GM12878 (cell line): ENCODE data around the gene ZNF311. TPM values are rescaled to one million over a fixed set of nuclear protein-coding genes. Genes with fewer than 3 reads are reported as not detected.

ENCODE experiments used
- ATAC-seq: fragments of 200-7000 bp; cut with Tn5 transposase; 3 replicates; pipeline ENCODE4 v1.9.1; 2020; ENCODE audit warnings: mild to moderate bottlenecking, moderate library complexity
- BruUV-seq: library from RNA; stranded (reverse); fragments of 400-500 nt; replicated peaks from 2 replicates; lab custom pipeline; 2021; lab: Mats Ljungman, UMichigan
- CTCF ChIA-PET: fragments of 300-600 bp; sonication (Branson Sonifier 250); formaldehyde crosslinking; extraction: SDS; loops from one replicate; lab custom pipeline; 2021; ENCODE audit warnings: inconsistent platforms; lab: Yijun Ruan, JAX
- POLR2A ChIA-PET: fragments of 350-600 bp; formaldehyde crosslinking; extraction: SDS; loops from one replicate; lab custom pipeline; 2021; ENCODE audit warnings: inconsistent platforms; lab: Charles Lee
- RAD21 ChIA-PET: fragments of 300-600 bp; sonication (Branson Sonifier 250); formaldehyde crosslinking; loops from one replicate; lab custom pipeline; 2023; ENCODE audit warnings: antibody characterized with exemption; ENCODE audit not compliant: unreplicated experiment; lab: Charles Lee
- SMC1A ChIA-PET: fragments of 300-600 bp; sonication (Branson Sonifier 250); formaldehyde crosslinking; loops from one replicate; lab custom pipeline; 2023; ENCODE audit not compliant: unreplicated experiment, uncharacterized antibody; lab: Charles Lee
- DNase-seq: peaks from one replicate; pipeline ENCODE4 v3.0.0-alpha.2; 2011; ENCODE audit warnings: low read depth, low spot score
- FAIRE-seq: peaks from 3 replicates; lab custom pipeline; 2011; peaks lifted over from hg19 to GRCh38; lab: Jason Lieb, UNC
- H2AFZ ChIP-seq: 2 replicates; pipeline ENCODE4 v1.6.0; 2011; ENCODE audit warnings: low read depth, low read length, control low read depth; ENCODE audit not compliant: control insufficient read depth
- H3K27ac ChIP-seq: 2 replicates; pipeline ENCODE4 v1.5.1; 2011; ENCODE audit warnings: control low read depth; ENCODE audit not compliant: control insufficient read depth, insufficient read depth
- H3K27me3 ChIP-seq, 2 experiments: replicated peaks in 1 of 2; 2 replicates each; pipeline versions ENCODE4 v1.6.0 to v1.6.1; 2011; ENCODE audit warnings: low read length in 1 of 2; ENCODE audit not compliant: control insufficient read depth in 2 of 2, insufficient read depth in 2 of 2
- H3K36me3 ChIP-seq, 2 experiments: 2 replicates each; pipeline ENCODE4 v1.5.1; 2011; ENCODE audit warnings: low read length in 1 of 2; ENCODE audit not compliant: control insufficient read depth in 2 of 2, insufficient read depth in 2 of 2
- H3K4me1 ChIP-seq: 2 replicates; pipeline ENCODE4 v1.6.1; 2011; ENCODE audit warnings: mild to moderate bottlenecking, low read length, moderate library complexity, mixed read lengths; ENCODE audit not compliant: control insufficient read depth, insufficient read depth
- H3K4me2 ChIP-seq: 2 replicates; pipeline ENCODE4 v1.6.0; 2011; ENCODE audit warnings: control low read depth; ENCODE audit not compliant: control insufficient read depth, insufficient read depth
- H3K4me3 ChIP-seq: fragments of 200-600 bp; sonication (generic); 2 replicates; pipeline ENCODE4 v1.5.1; 2016
- H3K79me2 ChIP-seq: 2 replicates; pipeline ENCODE4 v1.6.0; 2011; ENCODE audit warnings: low read length; ENCODE audit not compliant: control insufficient read depth, insufficient read depth
- H3K9ac ChIP-seq: 2 replicates; pipeline ENCODE4 v1.8.0; 2011; ENCODE audit warnings: low read length, control low read depth, mixed read lengths; ENCODE audit not compliant: control insufficient read depth, insufficient read depth
- H3K9me3 ChIP-seq: replicated peaks from 3 replicates; pipeline ENCODE4 v1.5.1; 2011; ENCODE audit warnings: mild to moderate bottlenecking, low read length; ENCODE audit not compliant: control insufficient read depth, insufficient read depth
- H4K20me1 ChIP-seq: 2 replicates; pipeline ENCODE4 v1.6.0; 2011; ENCODE audit not compliant: control insufficient read depth, insufficient read depth
- BCL11A ChIP-seq: IDR thresholded peaks from 2 replicates; pipeline ENCODE4 v1.6.1; 2011; ENCODE audit warnings: low read depth, low read length
- CEBPZ ChIP-seq: fragments of 150-350 bp; IDR thresholded peaks from 2 replicates; pipeline ENCODE4 v1.6.1; 2016; ENCODE audit warnings: low read depth, low read length
- CREM ChIP-seq: IDR thresholded peaks from 2 replicates; pipeline ENCODE4 v1.6.1; 2014; ENCODE audit warnings: antibody characterized with exemption, low read depth
- FOS ChIP-seq: IDR thresholded peaks from 3 replicates; pipeline ENCODE4 v1.6.1; 2011; ENCODE audit warnings: borderline replicate concordance; ENCODE audit not compliant: insufficient read length; ENCODE audit errors: extremely low read depth
- MYC ChIP-seq: IDR thresholded peaks from 2 replicates; pipeline ENCODE4 v1.6.1; 2011; ENCODE audit warnings: mild to moderate bottlenecking, low read length, moderate library complexity, inconsistent platforms; ENCODE audit not compliant: insufficient read depth, insufficient replicate concordance, insufficient read length, severe bottlenecking
- NFYA ChIP-seq: IDR thresholded peaks from 2 replicates; pipeline ENCODE4 v1.6.1; 2011; ENCODE audit warnings: low read depth, mild to moderate bottlenecking, low read length, improper control_type of control experiment, borderline replicate concordance
- NFYB ChIP-seq: IDR thresholded peaks from 2 replicates; pipeline ENCODE4 v1.6.1; 2011; ENCODE audit warnings: low read depth, mild to moderate bottlenecking, low read length, improper control_type of control experiment, moderate library complexity; ENCODE audit not compliant: insufficient read depth
- PBX3 ChIP-seq: IDR thresholded peaks from 2 replicates; pipeline ENCODE4 v1.6.1; 2011; ENCODE audit warnings: mild to moderate bottlenecking, low read depth, low read length, moderate library complexity; ENCODE audit not compliant: insufficient replicate concordance
- RELA ChIP-seq: fragments of 450-650 bp; IDR thresholded peaks from 2 replicates; pipeline ENCODE4 v1.8.0; 2014; ENCODE audit warnings: borderline replicate concordance; ENCODE audit not compliant: partially characterized antibody
- REST ChIP-seq: IDR thresholded peaks from 2 replicates; pipeline ENCODE4 v1.6.1; 2012; ENCODE audit warnings: mild to moderate bottlenecking, low read depth, low read length
- RUNX3 ChIP-seq: IDR thresholded peaks from 2 replicates; pipeline ENCODE4 v1.6.1; 2012; ENCODE audit warnings: low read length, inconsistent platforms
- SMAD1 ChIP-seq: fragments of 450-650 bp; IDR thresholded peaks from 2 replicates; pipeline ENCODE4 v1.6.1; 2018; ENCODE audit warnings: mild to moderate bottlenecking, low read depth; ENCODE audit not compliant: partially characterized antibody
- STAT1 ChIP-seq: fragments of 450-650 bp; conservative IDR thresholded peaks from 2 replicates; pipeline ENCODE4 v1.6.1; 2014; ENCODE audit warnings: antibody characterized with exemption, mild to moderate bottlenecking
- TCF7 ChIP-seq: IDR thresholded peaks from 2 replicates; pipeline ENCODE4 v1.6.1; 2014; ENCODE audit warnings: antibody characterized with exemption, borderline replicate concordance
- WGBS: methylation state at CpG from one replicate; pipeline ENCODE4 v1.1.6; 2016; ENCODE audit warnings: low lambda C conversion rate; ENCODE audit not compliant: insufficient replicate concordance, insufficient coverage; ENCODE audit errors: missing lambda C conversion rate; 5-methylcytosine and 5-hydroxymethylcytosine counted together
- in situ Hi-C: fragments of 300-500 bp; cut with MboI; formaldehyde crosslinking; loops from 9 replicates; pipeline ENCODE4 v1.14.3; 2018; ENCODE audit warnings: mixed read lengths
- intact Hi-C: fragments of 100-400 bp; cut with micrococcal nuclease; formaldehyde crosslinking; loops from one replicate; pipeline ENCODE4 v1.14.2; 2022; ENCODE audit not compliant: unreplicated experiment
- polyA plus RNA-seq, 11 experiments: library from polyadenylated mRNA; depleted of rRNA in 4 of 11; unstranded in 6 of 11; stranded (reverse) in 5 of 11; fragments of >200 nt; fragmentation: Nextera tagmentation in 4 of 11; fragmentation: Illumina TruSeq in 1 of 11; extraction: Ambion mirVana in 4 of 11; extraction: Trizol in 1 of 11; gene quantifications; 1 replicate in 1 of 11; 2 replicates in 10 of 11; pipeline versions ENCODE4 v1.2.1 to v1.2.3, GENCODE V29; 2011 to 2016; ENCODE audit warnings: inconsistent platforms in 2 of 11, missing spikeins in 2 of 11, low read depth in 1 of 11
- total RNA-seq, 4 experiments: library from RNA; depleted of rRNA in 3 of 4; stranded (reverse); fragments of >200 nt in 3 of 4; fragmentation: Illumina TruSeq in 1 of 4; extraction: Trizol in 1 of 4; gene quantifications; 2 replicates each; pipeline versions ENCODE4 v1.2.1 to v1.2.3, GENCODE V29; 2013 to 2021

The ZNF311 gene
- total and polyA plus RNA-seq, 10 of the 15 experiments (the other 5 are each of a cell fraction or from before 2014, with no cell fraction given): 0.07 TPM; not detected in 9

GRCh38 chr6:28965706-28966105 is 39.4 kb downstream of the ZNF311 start (continued):
- no peak for TF ChIP-seq FOS

GRCh38 chr6:28960846-28961500 is 44.1 kb downstream of the ZNF311 start:
- Histone ChIP-seq H2AFZ (no peak overlapping the region), H3K9ac (no peak overlapping the region), H3K27ac (no peak overlapping the region), H3K27me3 (no peaks in the 10 kb centered on the region), H3K4me3 (no peak overlapping the region), H3K36me3 (no peaks in the 10 kb centered on the region), H4K20me1 (no peaks in the 10 kb centered on the region), H3K9me3 (no peaks in the 10 kb centered on the region), H3K4me2 (no peak overlapping the region), H3K4me1 (no peaks in the 10 kb centered on the region), H3K79me2 (no peaks in the 10 kb centered on the region)
- intact Hi-C loops: no loop called here
- ChIA-PET POLR2A (no interaction called here), CTCF (no interaction called here), RAD21 (no interaction called here), SMC1A (no interaction called here)
- BruUV-seq: no TSS peak
- FAIRE-seq: no peak
- 13% methylated on average over 4 of the region's 4 CpGs for WGBS
- ATAC-seq: no peak
- in situ Hi-C loops: no loop called here
- DNase-seq: no peak
- TF ChIP-seq CEBPZ: no peak
- TF ChIP-seq MYC: no peak
- no peak for TF ChIP-seq STAT1
- no peak for TF ChIP-seq CREM
- no peak for TF ChIP-seq REST
- no peak for TF ChIP-seq RELA
- TF ChIP-seq SMAD1: no peak
- no peak for TF ChIP-seq PBX3
- no peak for TF ChIP-seq BCL11A
- no peak for TF ChIP-seq TCF7
- no peak for TF ChIP-seq RUNX3
- TF ChIP-seq NFYB: no peak
- TF ChIP-seq NFYA: no peak
